SW 1271 (cell line): ENCODE results near the gene ACTR1B.
"Not testable (repeated sequence)": the region's sequence is repeated elsewhere in the genome, so short reads cannot be mapped to it uniquely, and the experiment has no call there.

Source experiments
- DNase-seq, 2 experiments: peaks; one replicate each; lab custom pipeline; 2025; lab: John Stamatoyannopoulos, UW

ACTR1B gene

DNA sequence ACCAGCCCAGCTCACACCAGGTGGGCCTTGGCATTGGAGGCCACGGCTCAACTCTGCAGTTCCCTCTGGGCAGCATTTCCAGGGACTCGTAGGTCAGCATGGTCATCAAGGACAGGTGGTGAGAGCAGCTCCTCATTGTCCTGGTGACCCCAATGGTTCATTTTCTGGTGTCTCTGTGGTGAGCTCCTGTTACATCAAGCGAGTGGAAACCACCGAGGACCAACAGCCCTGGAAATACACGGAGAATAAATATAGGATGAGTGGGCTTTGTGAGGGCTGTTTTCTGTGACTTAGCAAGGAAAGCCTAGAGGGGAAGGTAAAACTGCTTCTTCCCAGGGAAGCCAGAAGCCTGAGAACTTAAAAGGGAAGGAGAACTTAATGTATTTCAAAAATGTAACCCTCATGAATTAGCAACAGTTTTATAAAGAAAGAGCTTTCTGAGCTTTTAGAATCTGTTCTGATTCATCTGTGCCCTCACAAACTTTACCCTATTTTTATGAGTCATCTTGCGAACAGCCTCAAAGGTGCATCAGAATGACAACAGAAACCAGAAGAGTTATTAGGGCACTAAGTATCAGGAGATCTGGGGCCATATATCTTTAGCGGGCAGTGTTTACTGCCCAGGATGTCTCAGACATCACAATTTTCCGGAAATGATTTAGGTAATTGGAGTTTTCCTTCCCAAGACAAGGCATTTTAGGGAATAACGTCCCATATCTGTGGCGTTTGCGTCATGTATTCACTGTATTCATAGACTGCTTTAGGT, 24.4 kb upstream of the ACTR1B start:
- DNase-seq = no peak

DNA sequence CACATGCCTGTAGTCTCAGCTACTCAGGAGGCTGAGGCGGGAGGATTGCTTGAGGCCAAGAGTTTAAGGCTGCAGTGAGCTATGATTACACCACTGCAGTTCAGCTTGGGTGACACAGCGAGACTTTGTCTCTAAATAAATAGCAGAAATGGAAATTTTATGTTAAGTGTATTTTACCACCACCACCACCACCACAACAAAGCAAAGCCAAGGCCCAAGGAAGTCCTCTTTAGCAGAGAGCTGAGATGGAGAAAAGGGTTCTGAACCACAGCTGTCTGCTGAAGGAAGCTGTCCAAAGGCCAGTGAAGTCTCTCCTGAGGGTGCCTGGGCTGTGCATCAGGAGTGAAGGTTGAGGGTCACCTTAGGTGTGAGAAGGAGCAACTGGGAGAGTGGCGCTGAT, 23.4 kb upstream of the ACTR1B start:
- not testable (repeated sequence) for DNase-seq

DNA sequence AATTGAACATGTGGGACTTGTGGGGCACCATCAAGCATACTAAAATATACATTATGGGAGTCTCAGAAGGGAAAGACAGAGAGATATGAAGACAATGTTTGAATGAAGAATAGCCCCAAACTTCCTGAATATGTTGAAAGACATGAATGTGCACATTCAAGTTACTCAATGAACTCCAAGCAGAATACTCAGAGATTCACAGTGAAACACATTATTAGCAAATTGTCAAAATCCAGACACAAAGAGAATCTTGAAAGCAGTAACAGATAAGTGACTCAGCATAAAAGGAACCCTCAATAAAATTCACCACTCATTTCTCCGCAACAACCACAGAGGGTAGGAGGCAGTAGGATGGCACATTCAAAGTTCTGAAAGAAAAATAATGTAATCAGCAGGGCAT, 14.5 kb upstream of the ACTR1B start:
- no peak for DNase-seq

DNA sequence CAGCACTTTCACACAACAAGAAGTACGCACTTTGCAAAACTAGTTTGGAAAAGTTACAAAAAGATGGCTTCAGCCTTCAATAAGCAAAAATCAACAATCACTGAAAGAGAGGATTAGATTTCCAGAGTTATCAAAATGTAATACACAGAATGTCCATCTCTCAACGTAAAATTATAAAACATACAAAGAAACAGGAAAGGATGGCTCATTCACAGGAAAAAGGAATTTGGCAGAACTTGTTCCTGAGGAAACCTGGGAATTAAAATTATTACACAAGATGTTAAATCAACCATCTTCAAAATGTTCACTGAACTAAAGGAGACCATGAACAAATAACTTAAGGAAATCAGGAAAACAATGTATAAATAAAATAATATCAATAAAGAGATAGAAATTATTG, 13.6 kb upstream of the ACTR1B start:
- DNase-seq = no peak

DNA sequence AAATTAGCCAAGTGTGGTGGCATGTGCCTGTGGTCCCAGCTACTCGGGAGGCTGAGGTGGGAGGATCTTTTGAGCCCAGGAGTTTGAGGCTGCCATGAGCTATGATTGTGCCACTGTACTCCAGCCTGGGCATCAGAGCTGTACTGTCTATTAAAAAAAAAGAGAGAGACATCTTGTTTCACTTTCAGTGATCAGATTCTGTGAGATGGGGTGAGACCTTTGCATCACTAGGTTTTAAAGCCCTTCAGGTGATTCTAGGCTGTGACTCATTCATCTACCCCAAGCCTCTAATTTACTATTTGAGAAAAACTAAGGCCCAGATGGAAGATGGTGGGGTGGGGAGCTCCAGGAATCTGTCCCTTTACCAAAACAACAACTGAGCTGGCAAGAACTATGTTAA, 12.8 kb upstream of the ACTR1B start:
- DNase-seq = no peak

DNA sequence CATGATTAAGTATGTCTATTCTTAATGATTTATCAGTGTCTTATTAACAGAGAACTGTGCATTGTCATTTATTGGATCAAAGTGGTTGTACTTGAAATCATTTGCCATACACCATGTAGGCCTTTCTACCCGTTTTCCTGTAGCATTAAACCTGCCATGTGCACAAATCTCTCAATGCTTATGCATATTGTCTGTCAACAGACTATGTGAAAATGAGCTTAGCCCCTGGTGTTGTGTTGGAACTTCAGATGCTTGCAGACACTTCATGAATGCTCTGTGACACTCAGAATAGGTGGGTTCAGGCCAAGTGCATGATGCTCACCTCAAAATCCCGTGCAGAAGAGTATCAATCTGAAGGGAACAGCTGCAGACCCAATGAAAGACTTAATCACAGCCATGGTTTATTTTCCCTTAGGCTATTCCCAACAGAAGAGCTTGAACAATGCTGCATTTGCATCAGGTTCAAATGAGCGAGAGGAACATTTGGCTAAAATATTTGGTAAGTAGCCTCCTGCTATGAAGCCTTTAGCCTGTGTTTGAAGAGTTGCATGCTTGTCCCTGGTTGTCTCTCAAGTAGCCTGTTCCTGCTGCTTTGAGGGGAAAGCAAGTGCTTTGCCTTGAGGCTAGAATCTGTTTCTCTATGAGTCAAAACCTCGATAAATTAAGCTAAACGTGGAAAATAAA, 11.7 kb upstream of the ACTR1B start:
- DNase-seq = no peak

DNA sequence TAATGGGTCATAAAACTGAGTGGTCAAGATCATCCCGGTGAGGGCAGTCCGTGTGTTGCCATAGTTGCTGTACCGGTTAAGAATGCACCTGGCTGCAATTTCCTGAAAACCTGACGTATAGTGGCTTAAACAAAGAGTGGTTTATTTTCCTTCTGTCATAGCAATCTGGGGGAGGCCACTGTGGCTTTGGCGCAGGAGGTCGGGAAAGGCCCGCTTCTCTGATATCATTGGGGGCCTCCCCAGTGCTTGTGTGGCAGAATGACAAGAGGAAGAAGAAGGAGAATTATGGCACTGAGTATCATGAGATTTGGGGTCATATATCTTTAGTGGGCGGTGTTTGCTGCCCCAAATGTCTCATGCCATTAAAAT, 10.1 kb upstream of the ACTR1B start:
- DNase-seq = no peak

DNA sequence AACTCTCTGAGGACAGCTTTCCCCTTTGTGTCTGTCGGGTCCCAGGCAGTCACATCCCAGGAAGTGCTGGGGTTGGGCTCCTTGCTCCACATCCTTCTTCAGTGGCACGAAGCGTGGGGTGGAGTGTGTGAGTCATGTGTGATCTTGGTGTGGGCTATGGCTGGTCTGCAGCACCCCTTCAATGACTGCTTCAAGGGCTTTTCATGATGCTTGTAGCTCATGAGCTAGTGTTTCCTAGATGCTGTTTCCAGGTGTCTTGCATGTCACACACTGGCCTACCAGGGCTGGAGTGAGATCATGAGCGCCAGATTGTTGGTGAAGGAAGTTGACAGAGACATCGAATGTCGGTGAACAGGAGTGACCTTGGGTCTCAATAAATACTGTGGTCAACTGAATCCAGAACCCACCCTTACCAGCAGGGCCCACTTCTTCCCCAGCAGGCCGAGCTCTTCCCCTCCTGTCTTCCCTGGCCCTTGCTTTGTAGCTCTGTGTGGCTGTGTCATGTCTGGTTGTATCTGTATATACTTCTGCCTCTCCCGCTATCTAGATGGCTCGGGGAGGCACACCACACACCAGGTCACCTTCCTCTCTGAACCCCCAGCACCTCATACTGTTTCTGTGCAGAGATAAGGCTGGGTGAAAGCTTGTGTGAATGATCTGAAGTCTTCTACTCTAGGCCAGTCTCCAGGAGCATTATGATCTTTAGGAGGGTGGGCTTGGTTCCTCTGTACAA, 9.5 kb upstream of the ACTR1B start:
- no peak for DNase-seq

DNA sequence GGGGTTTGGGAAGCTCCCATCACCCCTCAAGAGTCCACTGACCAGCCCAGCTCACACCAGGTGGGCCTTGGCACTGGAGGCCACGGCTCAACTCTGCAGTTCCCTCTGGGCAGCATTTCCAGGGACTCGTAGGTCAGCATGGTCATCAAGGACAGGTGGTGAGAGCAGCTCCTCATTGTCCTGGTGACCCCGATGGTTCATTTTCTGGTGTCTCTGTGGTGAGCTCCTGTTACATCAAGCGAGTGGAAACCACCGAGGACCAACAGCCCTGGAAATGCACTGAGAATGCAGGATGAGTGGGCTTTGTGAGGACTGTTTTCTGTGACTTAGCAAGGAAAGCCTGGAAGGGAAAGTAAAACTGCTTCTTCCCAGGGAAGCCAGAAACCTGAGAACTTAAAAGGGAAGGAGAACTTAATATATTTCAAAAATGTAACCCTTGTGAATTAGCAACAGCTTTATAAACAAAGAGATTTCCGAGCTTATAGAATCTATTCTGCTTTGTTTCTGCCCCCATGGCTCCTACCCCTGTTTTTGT, 8.8 kb upstream of the ACTR1B start:
- DNase-seq = not testable (repeated sequence)

DNA sequence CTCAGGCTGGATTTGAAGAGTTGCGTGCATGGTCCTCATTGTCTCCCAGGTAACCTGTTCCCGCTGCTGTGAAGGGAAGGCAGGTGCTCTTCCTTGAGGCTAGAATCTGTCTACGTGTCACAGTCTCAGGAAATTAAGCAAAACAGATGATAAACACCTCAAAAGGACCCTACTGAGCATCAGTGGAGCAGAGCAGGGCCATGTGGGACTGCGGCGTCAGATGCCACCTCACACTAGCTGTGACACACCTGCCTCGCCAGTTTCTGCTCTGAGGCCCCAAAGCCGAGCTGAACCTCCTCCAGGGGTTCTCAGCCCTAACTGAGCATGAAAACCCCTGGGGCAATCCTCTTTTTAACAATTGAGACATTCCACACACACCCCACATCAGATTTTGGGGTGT, 7.7 kb upstream of the ACTR1B start:
- no peak for DNase-seq

DNA sequence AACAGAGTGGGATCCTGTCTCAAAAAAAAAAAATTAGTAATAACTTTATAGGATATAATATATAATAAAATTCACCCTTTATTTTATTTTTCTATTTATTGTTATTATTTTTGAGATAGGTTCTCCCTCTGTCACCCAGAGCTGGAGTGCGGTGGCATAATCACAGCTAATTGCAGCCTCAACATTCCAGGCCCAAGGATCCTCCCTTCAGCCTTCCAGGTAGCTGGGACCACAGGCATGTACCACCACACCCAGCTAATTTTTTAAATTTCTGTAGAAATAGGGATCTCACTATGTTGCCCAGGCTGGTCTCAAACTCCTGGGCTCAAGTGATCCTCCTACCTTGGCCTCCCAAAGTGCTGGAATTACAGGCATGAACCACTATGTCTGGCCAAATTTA, 6.6 kb upstream of the ACTR1B start:
- DNase-seq = no peak

DNA sequence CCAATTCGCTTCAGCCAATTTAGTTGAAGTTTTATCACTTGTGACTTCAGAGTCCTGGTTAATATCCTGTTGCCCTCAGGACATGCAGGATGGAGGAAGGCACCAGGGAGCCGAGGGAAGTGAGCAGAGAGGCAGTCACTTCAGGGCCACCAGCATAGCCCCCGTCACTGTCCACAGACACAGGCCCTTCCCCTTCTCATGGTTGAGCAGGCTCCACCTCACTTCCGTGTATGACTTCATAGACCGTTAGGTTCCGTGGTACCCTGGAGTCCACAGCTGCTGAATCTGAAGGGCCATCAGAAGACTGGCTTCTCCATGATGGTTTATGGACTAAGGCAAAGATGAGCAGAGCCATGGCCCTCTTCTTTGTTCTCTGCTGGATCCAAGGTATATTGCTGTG, 5.6 kb upstream of the ACTR1B start, which contains the start of gene C2orf92:
Gene C2orf92 (plus strand): TSS at position 266 of the 400 bp plus-strand sequence. CDS start 76 bp downstream, at position 342.
- DNase-seq = no peak

DNA sequence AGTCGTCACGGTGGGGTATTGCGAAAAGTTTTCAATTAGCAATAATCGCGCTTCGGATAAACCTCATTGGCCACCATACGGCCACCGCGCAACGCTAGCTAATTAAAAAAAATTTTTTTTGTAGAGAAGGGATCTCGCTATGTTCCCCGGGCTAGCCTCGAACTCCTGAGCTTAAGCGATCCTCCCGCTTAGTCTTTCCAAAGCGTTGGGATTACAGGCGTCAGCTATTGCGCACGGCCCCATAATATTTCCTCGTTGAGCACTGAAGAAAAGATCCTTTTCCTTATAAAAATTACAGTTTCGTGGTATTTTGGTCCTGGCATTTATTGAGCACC, 759 bp upstream of the ACTR1B start:
- no peak for DNase-seq

DNA sequence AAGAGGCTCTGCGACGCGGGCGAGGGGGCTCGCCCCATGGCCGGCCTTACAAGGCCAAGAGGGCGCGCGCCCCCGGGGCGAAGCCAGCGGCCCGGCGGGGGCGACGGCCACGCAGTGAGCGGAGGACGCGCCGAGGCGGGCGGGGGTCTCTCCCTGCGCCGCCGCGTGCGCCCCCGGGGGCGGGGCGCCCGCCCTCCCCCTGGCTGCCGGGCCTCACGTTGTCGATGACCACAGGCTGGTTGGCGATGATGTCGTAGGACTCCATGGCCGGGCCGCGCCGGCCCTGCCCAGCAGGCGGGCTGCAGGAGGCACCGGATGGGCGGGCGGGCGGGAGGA, 250 bp downstream of the ACTR1B start:
- peak in 1 of 2 experiments; percentile 58 for DNase-seq

DNA sequence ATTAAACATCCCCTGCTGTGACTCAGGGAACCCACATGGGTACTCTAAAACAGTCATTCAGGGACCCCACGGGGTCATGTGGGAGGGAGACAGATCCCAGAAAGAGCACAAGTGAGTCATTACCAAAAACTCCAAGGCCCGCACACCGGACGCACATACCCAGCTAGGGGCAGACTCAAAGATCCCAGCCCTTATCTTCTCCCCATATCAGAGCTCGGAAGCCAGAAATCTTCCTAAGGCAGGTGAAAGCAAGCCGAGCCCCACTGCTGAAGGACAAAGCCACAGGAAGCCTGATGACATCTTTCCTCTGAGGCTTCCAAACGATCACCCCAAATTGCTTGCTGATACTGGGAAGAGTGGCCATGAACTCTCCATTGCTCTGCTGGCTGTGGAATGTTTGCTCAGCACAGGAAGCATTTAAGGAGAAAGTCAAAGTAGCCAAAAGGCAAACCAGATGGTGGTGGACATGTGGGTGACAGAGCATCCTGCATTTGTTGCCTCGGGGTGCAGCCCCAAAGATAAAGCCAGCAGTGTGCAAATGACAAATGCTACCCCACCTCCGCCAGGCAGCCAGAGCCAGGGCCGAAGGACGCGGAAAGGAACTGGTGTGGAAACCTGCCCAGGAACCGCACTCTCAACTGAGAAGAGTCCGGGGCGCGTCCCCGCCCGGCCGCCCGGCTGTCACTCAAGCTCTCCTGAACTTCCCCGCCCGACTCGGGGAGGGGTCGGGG, 784 bp downstream of the ACTR1B start:
- DNase-seq = peak; percentile 75 to 77

DNA sequence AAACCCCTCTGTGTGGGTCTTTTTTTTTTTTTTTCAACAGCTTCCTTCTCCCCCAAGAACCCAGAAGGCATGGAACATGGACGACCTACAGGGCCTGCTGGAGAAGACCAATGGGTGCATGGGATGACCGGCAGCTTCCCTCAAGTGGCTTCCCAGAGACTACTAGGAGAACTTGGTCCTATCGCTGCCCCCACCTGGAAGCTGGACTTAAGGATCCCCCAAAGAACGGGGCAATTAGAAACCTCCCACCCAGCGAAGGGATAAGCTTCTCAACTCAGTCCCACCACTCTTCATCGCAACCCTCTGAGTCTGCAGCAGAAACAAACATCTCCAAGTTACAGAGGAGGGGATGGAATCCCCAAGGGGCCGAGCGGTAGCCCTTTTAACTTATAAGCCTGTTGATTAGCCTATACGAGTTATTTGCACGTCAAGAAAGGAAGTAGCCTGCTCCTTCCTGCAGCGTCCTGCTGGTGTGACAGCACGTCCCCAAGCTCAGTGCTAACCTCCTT, 1.4 kb downstream of the ACTR1B start:
- DNase-seq = no peak

DNA sequence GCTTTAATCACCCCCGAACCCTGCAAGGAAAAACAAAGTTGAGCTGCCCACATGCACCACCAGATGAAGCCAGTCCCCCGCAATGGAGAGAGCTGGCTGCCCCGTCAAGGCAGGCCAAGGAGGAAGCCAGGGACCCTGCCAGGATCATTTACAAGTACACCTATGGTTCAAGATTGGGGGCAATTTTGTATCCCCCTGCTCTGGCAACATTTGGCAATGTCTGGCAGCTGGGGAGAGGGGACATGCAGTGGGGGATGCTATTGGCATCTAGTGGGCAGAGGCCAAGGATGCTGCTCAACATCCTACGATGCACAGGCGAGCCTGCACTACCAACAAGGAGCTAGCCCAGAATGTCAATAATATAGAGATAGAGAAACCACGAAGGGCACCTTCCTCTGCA, 1.9 kb downstream of the ACTR1B start:
- no peak for DNase-seq

DNA sequence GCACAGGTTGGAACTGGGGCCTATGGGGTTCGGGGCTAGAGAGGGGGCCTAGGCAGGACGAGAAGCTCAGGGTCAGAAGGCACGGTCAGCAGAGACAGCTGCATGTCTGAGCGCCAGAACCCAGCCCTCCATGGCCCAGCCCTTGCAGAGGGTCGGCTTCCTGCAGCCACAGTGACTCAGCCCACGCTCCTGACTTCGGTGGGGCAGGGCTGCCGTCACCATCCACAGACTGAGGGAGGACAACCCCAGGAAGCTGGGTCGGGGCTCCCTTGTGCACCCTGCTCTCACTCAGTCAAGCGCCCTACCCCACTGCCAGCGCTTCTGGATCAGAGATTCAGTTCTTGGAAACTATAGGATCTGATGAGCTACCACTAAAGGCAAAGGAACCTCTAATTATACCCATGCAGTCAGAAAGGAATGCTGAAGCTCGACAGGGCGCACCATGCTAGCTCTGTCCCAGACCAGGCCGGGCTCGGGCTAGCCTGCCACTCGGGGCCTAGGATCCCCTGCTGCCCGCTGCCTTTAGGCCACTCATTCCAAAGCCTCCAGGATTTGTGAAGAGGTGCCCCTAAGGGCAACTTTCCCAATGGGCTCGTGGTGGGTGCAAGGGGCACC, 3.0 kb downstream of the ACTR1B start:
- DNase-seq = no peak

DNA sequence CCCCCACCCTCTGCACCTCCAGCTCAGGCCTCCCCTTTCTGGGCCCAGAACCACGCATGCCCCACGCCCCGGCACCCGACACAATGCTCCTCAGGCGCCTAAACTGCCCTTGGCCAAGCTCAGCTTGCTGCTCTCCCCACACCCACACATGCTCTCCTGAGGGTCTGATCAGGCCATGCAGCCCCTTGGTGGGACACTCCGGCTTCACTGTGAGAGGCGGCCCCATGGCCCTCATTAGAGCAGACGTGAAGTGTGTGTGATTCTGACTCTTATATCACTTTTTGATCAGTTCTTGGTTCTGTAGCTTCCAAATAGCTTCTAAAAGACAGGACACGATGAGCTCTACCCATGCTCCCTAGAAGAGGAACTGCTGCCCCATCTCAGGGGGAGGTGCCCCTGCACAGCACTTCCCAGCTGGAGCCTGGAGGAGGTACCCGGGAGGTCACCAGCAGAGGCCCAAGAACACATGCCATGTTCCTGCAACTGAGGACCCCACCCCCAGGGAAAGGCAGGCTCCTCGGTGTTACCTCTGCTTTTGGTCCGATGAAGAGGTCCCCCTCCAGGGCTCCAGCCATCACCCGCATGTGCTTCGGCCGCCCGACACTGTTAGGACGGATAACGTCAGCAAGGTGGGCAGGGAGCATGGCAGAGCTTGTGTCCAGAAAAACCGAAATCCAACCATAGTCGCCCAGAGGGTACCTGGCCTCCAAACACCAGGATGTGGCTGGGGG, 3.6 kb downstream of the ACTR1B start:
- DNase-seq = no peak

DNA sequence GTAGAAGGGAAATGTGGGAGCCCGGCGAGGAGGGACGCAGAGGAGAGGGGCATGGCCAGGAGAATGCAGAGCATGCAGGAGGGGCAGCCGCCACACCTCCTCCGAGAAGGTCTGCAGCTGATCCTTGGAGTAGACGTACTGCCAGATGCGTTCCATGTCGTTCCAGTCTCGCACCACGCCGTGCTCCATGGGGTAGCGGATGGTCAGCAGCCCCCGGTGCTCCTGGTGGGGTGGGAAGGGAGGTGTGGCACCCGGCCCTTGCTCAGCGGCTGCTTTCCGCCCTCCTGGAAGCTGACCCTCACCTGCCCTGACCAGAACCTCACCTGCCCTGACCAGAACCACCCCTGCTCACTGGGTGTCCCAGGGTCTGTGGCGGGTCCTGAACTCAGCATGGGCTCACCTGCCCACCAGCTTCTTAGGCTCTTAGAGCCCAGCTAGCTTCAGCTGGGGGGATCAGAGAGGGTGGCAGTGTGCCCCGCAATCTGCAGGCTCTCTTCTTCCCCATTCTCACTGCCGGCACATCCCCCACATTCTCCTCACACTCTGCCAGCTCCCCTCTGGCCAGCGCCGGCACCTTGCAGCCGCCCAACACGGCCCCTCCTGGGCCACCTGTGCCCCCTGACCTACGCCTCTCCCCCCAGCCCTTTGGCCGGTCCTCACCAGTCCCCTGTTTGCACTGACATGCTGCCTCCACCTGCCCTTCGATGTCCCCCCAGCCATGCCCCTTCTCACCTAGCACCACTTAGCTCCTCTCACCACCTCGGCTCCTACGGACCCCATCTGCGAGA, 4.4 kb downstream of the ACTR1B start:
- no peak for DNase-seq
